ENCODE measurements around the gene FCAR.
"Not testable (repeated sequence)": the region's sequence is repeated elsewhere in the genome, so short reads cannot be mapped to it uniquely, and the experiment has no call there.

FCAR gene

GRCh38 chr19:54871696-54872095 is 2.3 kb upstream of the FCAR start:
- DNase-seq (ENCODE audit: insufficient read length, low spot score) = no peak
- TF ChIP-seq SPI1 (IDR thresholded peaks at IDR 0.05; ENCODE audit: low read depth, low read length) = no peak
- TF ChIP-seq PAX5 (IDR thresholded peaks at IDR 0.05; ENCODE audit: insufficient read depth, low read length, severe bottlenecking) = no peak
- no peak for TF ChIP-seq TAF1 (IDR thresholded peaks at IDR 0.05; ENCODE audit: low read depth, low read length)
- no peak for TF ChIP-seq POLR2AphosphoS5 (IDR thresholded peaks at IDR 0.05; ENCODE audit: low read depth, low read length)
- no peak for TF ChIP-seq POLR2A (IDR thresholded peaks at IDR 0.05; ENCODE audit: low read depth, low read length)
- TF ChIP-seq POU2F2 (IDR thresholded peaks at IDR 0.05; ENCODE audit: low read depth, low read length) = no peak
- no peak for FAIRE-seq

GRCh38 chr19:54875506-54875905 is 1.5 kb downstream of the FCAR start:
- DNase-seq (ENCODE audit: insufficient read length, low spot score) = no peak
- no peak for TF ChIP-seq POLR2AphosphoS5 (IDR thresholded peaks at IDR 0.05; ENCODE audit: low read depth, low read length)
- TF ChIP-seq SPI1 (IDR thresholded peaks at IDR 0.05; ENCODE audit: low read depth, low read length) = peak; percentile 53
- TF ChIP-seq PAX5 (IDR thresholded peaks at IDR 0.05; ENCODE audit: insufficient read depth, low read length, severe bottlenecking) = no peak
- no peak for TF ChIP-seq TAF1 (IDR thresholded peaks at IDR 0.05; ENCODE audit: low read depth, low read length)
- no peak for TF ChIP-seq POU2F2 (IDR thresholded peaks at IDR 0.05; ENCODE audit: low read depth, low read length)

DNA sequence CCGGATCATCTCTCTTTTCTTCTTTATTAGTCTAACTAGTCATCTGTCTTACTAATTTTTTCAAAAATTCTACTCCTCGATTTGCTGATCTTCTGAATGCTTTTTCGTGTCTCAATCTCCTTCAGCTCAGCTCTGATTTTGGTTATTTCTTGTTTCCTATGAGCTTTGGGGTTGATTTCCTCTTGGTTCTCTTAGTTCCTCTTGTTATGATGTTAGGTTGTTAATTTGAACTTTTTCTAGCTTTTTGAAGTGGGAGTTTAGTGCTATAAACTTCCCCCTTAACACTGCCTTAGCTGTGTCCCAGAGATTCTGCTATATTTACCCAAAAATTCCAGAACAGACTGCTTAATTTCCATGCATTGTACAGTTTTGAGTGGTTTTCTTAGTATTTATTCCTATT is 3.4 kb downstream of the FCAR start:
- DNase-seq (ENCODE audit: insufficient read length, low spot score) (no peak), FAIRE-seq (no peak)
- TF ChIP-seq SPI1 (IDR thresholded peaks at IDR 0.05; ENCODE audit: low read depth, low read length) = no peak
- TF ChIP-seq PAX5 (IDR thresholded peaks at IDR 0.05; ENCODE audit: insufficient read depth, low read length, severe bottlenecking) = no peak
- no peak for TF ChIP-seq TAF1 (IDR thresholded peaks at IDR 0.05; ENCODE audit: low read depth, low read length)
- TF ChIP-seq POU2F2 (IDR thresholded peaks at IDR 0.05; ENCODE audit: low read depth, low read length) = no peak
- TF ChIP-seq POLR2AphosphoS5 (IDR thresholded peaks at IDR 0.05; ENCODE audit: low read depth, low read length) = no peak
- no peak for TF ChIP-seq POLR2A (IDR thresholded peaks at IDR 0.05; ENCODE audit: low read depth, low read length)

More at GRCh38 chr19:54875506-54875905, 1.5 kb downstream of the FCAR start:
- FAIRE-seq = no peak

DNA sequence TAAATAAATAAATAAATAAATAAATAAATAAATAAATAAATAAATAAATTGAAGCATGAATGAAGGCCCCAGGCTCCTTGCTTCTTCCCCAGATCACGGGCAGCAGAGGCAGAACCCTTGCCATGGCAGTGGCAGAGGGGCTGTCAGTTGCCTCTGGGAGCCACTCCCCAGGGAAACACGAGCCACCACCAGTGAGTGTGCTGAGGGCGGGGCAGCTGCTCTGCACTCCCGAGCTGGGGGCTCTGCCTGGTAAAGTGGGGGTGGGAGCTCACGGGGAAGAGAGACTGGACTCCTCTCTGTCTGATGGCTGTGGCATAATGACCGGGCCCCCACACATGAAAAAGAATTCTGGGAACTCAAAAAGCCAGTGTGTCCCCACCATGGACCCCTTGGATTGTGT is 7.8 kb downstream of the FCAR start:
- TF ChIP-seq TAF1 (IDR thresholded peaks at IDR 0.05; ENCODE audit: low read depth, low read length) (no peak), SPI1 (IDR thresholded peaks at IDR 0.05; ENCODE audit: low read depth, low read length) (no peak), POU2F2 (IDR thresholded peaks at IDR 0.05; ENCODE audit: low read depth, low read length) (no peak), POLR2AphosphoS5 (IDR thresholded peaks at IDR 0.05; ENCODE audit: low read depth, low read length) (no peak), POLR2A (IDR thresholded peaks at IDR 0.05; ENCODE audit: low read depth, low read length) (no peak), PAX5 (IDR thresholded peaks at IDR 0.05; ENCODE audit: insufficient read depth, low read length, severe bottlenecking) (no peak)
- DNase-seq (ENCODE audit: insufficient read length, low spot score) (no peak), FAIRE-seq (no peak)

GRCh38 chr19:54882758-54883157 is 8.7 kb downstream of the FCAR start:
- FAIRE-seq (peak; percentile 85), DNase-seq (ENCODE audit: insufficient read length, low spot score) (peak; percentile 37)
- TF ChIP-seq TAF1 (IDR thresholded peaks at IDR 0.05; ENCODE audit: low read depth, low read length) (0 out of 2 replicates have a peak, but pooled peaks have one; percentile 20), POU2F2 (IDR thresholded peaks at IDR 0.05; ENCODE audit: low read depth, low read length) (no peak)

GRCh38 chr19:54883228-54883627 is 9.2 kb downstream of the FCAR start:
- TF ChIP-seq POU2F2 (IDR thresholded peaks at IDR 0.05; ENCODE audit: low read depth, low read length) = no peak
- TF ChIP-seq POLR2A (IDR thresholded peaks at IDR 0.05; ENCODE audit: low read depth, low read length) = no peak
- TF ChIP-seq TAF1 (IDR thresholded peaks at IDR 0.05; ENCODE audit: low read depth, low read length) = no peak
- no peak for TF ChIP-seq POLR2AphosphoS5 (IDR thresholded peaks at IDR 0.05; ENCODE audit: low read depth, low read length)
- TF ChIP-seq PAX5 (IDR thresholded peaks at IDR 0.05; ENCODE audit: insufficient read depth, low read length, severe bottlenecking) = no peak
- no peak for TF ChIP-seq SPI1 (IDR thresholded peaks at IDR 0.05; ENCODE audit: low read depth, low read length)
- FAIRE-seq = no peak
- DNase-seq (ENCODE audit: insufficient read length, low spot score) = no peak

DNA sequence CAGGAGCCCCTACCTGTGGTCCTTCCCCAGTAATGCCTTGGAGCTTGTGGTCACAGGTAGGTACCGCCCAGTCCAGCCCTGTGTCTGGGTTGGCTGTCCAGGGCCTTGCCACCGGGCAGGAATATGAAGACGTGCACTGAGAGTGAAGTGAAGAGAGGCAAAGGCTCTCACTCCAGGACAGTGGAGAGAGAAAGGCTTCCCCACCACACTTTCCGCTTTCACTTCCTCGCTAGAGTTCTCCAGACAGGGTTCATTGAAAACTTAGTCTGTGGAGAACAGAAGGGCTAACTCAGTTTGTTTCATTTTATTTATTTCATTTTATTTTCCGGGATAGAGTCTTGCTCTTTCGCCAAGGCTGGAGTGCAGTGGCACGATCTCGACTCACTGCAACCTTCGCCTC is 14.2 kb downstream of the FCAR start:
- FAIRE-seq (no peak), DNase-seq (ENCODE audit: insufficient read length, low spot score) (no peak)
- no peak for TF ChIP-seq POU2F2 (IDR thresholded peaks at IDR 0.05; ENCODE audit: low read depth, low read length)
- TF ChIP-seq SPI1 (IDR thresholded peaks at IDR 0.05; ENCODE audit: low read depth, low read length) = 0 out of 2 replicates have a peak, but pooled peaks have one; percentile 21

DNA sequence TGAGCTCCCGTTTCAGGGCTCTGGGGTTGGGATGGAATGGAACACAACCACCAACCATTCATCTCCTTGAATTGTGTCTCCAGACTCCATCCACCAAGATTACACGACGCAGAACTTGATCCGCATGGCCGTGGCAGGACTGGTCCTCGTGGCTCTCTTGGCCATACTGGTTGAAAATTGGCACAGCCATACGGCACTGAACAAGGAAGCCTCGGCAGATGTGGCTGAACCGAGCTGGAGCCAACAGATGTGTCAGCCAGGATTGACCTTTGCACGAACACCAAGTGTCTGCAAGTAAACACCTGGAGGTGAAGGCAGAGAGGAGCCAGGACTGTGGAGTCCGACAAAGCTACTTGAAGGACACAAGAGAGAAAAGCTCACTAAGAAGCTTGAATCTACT is 15.5 kb downstream of the FCAR start:
- no peak for DNase-seq (ENCODE audit: insufficient read length, low spot score)
- FAIRE-seq = no peak
- TF ChIP-seq PAX5 (IDR thresholded peaks at IDR 0.05; ENCODE audit: insufficient read depth, low read length, severe bottlenecking) = no peak
- no peak for TF ChIP-seq POLR2A (IDR thresholded peaks at IDR 0.05; ENCODE audit: low read depth, low read length)
- TF ChIP-seq SPI1 (IDR thresholded peaks at IDR 0.05; ENCODE audit: low read depth, low read length) = no peak
- no peak for TF ChIP-seq TAF1 (IDR thresholded peaks at IDR 0.05; ENCODE audit: low read depth, low read length)
- no peak for TF ChIP-seq POU2F2 (IDR thresholded peaks at IDR 0.05; ENCODE audit: low read depth, low read length)
- TF ChIP-seq POLR2AphosphoS5 (IDR thresholded peaks at IDR 0.05; ENCODE audit: low read depth, low read length) = no peak

DNA sequence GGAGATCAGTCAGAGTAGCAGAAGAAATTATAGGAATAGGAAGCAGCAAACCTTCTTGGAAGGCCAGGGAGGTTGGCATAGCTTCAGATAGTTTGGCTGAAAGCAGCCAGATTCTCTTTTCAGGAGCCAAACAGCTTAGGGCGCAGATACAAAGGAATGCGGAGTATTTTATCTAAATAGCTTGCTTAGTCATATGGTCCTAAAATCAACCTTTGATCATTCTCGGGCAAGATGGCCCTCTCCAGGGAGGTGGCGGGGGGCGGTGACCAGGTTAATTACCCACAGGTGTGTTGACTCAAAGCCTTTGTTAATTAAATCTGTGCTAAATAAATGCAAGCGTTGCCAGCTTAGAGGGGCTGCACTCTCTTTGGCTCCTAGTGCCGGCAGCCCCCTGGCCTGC is 19.4 kb downstream of the FCAR start:
- DNase-seq (ENCODE audit: insufficient read length, low spot score) (no peak), FAIRE-seq (no peak)
- TF ChIP-seq SPI1 (IDR thresholded peaks at IDR 0.05; ENCODE audit: low read depth, low read length) = no peak
- TF ChIP-seq POLR2A (IDR thresholded peaks at IDR 0.05; ENCODE audit: low read depth, low read length) = no peak
- no peak for TF ChIP-seq POU2F2 (IDR thresholded peaks at IDR 0.05; ENCODE audit: low read depth, low read length)
- no peak for TF ChIP-seq TAF1 (IDR thresholded peaks at IDR 0.05; ENCODE audit: low read depth, low read length)
- no peak for TF ChIP-seq POLR2AphosphoS5 (IDR thresholded peaks at IDR 0.05; ENCODE audit: low read depth, low read length)
- no peak for TF ChIP-seq PAX5 (IDR thresholded peaks at IDR 0.05; ENCODE audit: insufficient read depth, low read length, severe bottlenecking)

DNA sequence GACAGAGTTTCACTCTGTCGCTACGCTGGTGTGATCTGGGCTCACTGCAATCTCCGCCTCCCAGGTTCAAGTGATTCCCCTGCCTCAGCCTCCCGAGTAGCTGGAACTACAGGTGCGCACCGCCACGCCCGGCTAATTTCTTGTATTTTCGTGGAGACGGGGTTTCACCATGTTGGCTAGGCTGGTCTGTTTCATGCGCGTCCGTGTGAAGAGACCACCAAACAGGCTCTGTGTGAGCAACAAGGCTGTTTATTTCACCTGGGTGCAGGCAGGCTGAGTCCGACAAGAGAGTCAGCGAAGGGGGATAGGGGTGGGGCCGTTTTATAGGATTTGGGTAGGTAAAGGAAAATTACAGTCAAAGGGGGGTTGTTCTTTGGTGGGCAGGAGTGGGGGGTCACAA is 20.1 kb downstream of the FCAR start:
- not testable (repeated sequence) for DNase-seq (ENCODE audit: insufficient read length, low spot score); FAIRE-seq

DNA sequence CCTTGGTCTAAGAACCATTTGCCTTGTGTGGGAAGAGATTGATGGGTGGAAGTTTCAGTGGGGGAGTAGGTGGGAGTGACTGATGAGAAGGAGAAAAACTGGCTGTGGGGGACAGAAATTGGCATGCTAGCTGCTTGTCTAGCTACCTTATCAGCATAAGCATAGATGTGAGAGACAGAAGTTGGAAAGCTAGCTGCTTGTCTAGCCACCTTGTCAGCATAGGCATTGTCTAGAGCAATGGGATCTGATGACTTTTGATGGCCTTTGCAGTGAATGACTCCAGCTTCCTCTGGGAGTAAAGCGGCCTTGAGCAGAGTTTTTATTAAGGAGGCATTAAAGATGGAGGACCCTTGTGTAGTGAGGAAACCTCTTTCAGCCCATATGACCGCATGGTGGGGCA is 22.0 kb downstream of the FCAR start:
- TF ChIP-seq POLR2AphosphoS5 (IDR thresholded peaks at IDR 0.05; ENCODE audit: low read depth, low read length) (no peak), PAX5 (IDR thresholded peaks at IDR 0.05; ENCODE audit: insufficient read depth, low read length, severe bottlenecking) (no peak), TAF1 (IDR thresholded peaks at IDR 0.05; ENCODE audit: low read depth, low read length) (no peak), SPI1 (IDR thresholded peaks at IDR 0.05; ENCODE audit: low read depth, low read length) (no peak), POU2F2 (IDR thresholded peaks at IDR 0.05; ENCODE audit: low read depth, low read length) (no peak), POLR2A (IDR thresholded peaks at IDR 0.05; ENCODE audit: low read depth, low read length) (no peak)
- FAIRE-seq = no peak
- DNase-seq (ENCODE audit: insufficient read length, low spot score) = no peak

DNA sequence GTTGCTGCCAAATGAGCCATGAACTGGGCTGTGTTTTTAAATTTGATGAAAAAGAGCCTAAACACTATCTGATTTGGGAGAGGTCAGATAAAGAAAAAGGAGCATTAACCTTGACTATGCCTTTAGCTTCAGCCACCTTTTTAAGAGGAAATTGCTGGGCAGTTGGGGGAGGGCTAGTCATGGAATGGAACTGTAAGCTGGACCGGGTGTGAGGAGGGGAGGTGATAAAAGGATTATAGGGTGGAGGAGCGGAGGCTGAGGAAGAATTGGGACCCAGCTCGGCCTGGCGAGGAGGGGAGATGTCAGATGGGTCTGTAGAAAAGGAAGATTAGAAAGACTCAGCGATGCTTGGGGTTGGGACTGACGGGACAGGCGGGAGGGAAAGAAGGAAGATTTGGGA is 24.6 kb downstream of the FCAR start:
- DNase-seq (ENCODE audit: insufficient read length, low spot score); FAIRE-seq: not testable (repeated sequence)

DNA sequence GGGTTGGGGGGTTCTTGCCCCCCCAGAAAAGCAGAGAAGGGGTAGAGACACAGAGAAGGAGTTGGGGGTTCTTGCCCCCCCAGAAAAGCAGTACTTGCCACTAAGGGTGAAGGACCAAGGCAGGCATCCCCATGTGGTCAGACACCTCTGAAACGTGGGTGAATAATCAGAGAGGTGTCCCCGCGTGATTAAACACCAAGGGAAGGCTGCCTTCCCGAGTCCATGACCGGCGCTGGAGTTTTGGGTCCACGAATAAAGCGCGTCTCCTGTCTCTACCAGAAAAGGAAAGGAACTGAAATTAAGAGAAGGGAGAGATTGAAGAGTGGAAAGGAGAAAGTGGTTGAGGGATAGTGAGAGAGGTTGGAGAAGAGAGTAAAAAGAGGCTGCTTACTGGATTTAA is 25.6 kb downstream of the FCAR start:
- not testable (repeated sequence) for FAIRE-seq

GRCh38 chr19:54901153-54901552 is 27.1 kb downstream of the FCAR start:
- not testable (repeated sequence) for DNase-seq (ENCODE audit: insufficient read length, low spot score); FAIRE-seq

More for the DNA sequence above, 25.6 kb downstream of the FCAR start:
- not testable (repeated sequence) for DNase-seq (ENCODE audit: insufficient read length, low spot score)
